GM23338 (cell line): ENCODE measurements around the gene HSD17B2. TPM values are rescaled to one million over a fixed set of nuclear protein-coding genes. Genes with fewer than 3 reads are reported as not detected.

Experiments used
- ATAC-seq: fragments of 200-7000 bp; cut with Tn5 transposase; 3 replicates; pipeline ENCODE4 v1.9.1; 2020
- DNase-seq: peaks from one replicate; pipeline ENCODE4 v3.0.0-alpha.2; 2015; ENCODE audit warnings: low spot score
- H2AFZ ChIP-seq: fragments of 200-600 bp; sonication (generic); 2 replicates; pipeline ENCODE4 v1.8.0; 2016; ENCODE audit warnings: antibody characterized with exemption, mild to moderate bottlenecking, moderate library complexity
- H3F3A ChIP-seq: fragments of 200-600 bp; sonication (generic); replicated peaks from 2 replicates; pipeline ENCODE4 v1.8.0; 2017; ENCODE audit warnings: antibody characterized with exemption, mixed run types, low read depth
- H3K27ac ChIP-seq: fragments of 200-600 bp; sonication (generic); 2 replicates; pipeline ENCODE4 v1.6.1; 2016; ENCODE audit warnings: low read depth
- H3K27me3 ChIP-seq: fragments of 200-600 bp; sonication (generic); 2 replicates; pipeline ENCODE4 v1.8.0; 2016; ENCODE audit warnings: mild to moderate bottlenecking, mixed run types, moderate library complexity; ENCODE audit not compliant: insufficient read depth
- H3K36me3 ChIP-seq: fragments of 200-600 bp; sonication (generic); 2 replicates; pipeline ENCODE4 v1.8.0; 2016; ENCODE audit warnings: mild to moderate bottlenecking; ENCODE audit not compliant: insufficient read depth
- H3K4me1 ChIP-seq: fragments of 200-600 bp; sonication (generic); 2 replicates; pipeline ENCODE4 v1.8.0; 2016; ENCODE audit warnings: mild to moderate bottlenecking, moderate library complexity; ENCODE audit not compliant: insufficient read depth
- H3K4me2 ChIP-seq: fragments of 200-600 bp; sonication (generic); 2 replicates; pipeline ENCODE4 v1.7.1; 2017; ENCODE audit warnings: mixed run types
- H3K4me3 ChIP-seq: fragments of 200-600 bp; sonication (generic); 2 replicates; pipeline ENCODE4 v1.6.1; 2016; ENCODE audit warnings: mixed run types
- H3K79me2 ChIP-seq: fragments of 200-600 bp; sonication (generic); replicated peaks from 2 replicates; pipeline ENCODE4 v1.8.0; 2017; ENCODE audit warnings: mild to moderate bottlenecking; ENCODE audit not compliant: insufficient read depth
- H3K9me2 ChIP-seq: fragments of 200-600 bp; sonication (generic); 2 replicates; pipeline ENCODE4 v1.8.0; 2017; ENCODE audit not compliant: insufficient read depth
- H4K20me1 ChIP-seq: fragments of 200-600 bp; sonication (generic); replicated peaks from 2 replicates; pipeline ENCODE4 v1.8.0; 2017; ENCODE audit warnings: mild to moderate bottlenecking; ENCODE audit not compliant: insufficient read depth
- H3K27ac Mint-ChIP-seq: 2 replicates; pipeline ENCODE4 v1.8.0; 2020; ENCODE audit warnings: inconsistent platforms, mild to moderate bottlenecking, moderate library complexity, mixed read lengths
- H3K27me3 Mint-ChIP-seq: 3 replicates; pipeline ENCODE4 v1.8.0; 2022; ENCODE audit warnings: low read depth, mild to moderate bottlenecking, moderate library complexity, mixed read lengths, inconsistent platforms; ENCODE audit not compliant: insufficient read depth, poor library complexity
- H3K36me3 Mint-ChIP-seq: 3 replicates; pipeline ENCODE4 v1.8.0; 2021; ENCODE audit warnings: low read depth, mild to moderate bottlenecking, inconsistent platforms, moderate library complexity, mixed read lengths
- H3K4me1 Mint-ChIP-seq: 3 replicates; pipeline ENCODE4 v1.8.0; 2020; ENCODE audit warnings: mild to moderate bottlenecking, inconsistent platforms, mixed read lengths
- H3K4me3 Mint-ChIP-seq: 3 replicates; pipeline ENCODE4 v1.8.0; 2021; ENCODE audit warnings: moderate library complexity, mild to moderate bottlenecking, inconsistent platforms, mixed read lengths
- H3K9me3 Mint-ChIP-seq: 3 replicates; pipeline ENCODE4 v1.8.0; 2020; ENCODE audit warnings: moderate library complexity, mild to moderate bottlenecking, inconsistent platforms, mixed read lengths
- CREB1 ChIP-seq: fragments of 250-450 bp; sonication (Bioruptor Pico); IDR thresholded peaks from 2 replicates; pipeline ENCODE4 v1.5.0; 2020; ENCODE audit warnings: low read depth, mild to moderate bottlenecking, moderate library complexity
- EZH2 ChIP-seq: fragments of 200-600 bp; sonication (generic); IDR thresholded peaks from one replicate; pipeline ENCODE4 v1.8.0; 2017; ENCODE audit warnings: antibody characterized with exemption, mild to moderate bottlenecking, low read depth; ENCODE audit not compliant: unreplicated experiment
- EZH2phosphoT487 ChIP-seq: fragments of 200-600 bp; sonication (generic); IDR thresholded peaks from one replicate; pipeline ENCODE4 v1.8.1; 2018; ENCODE audit warnings: antibody characterized with exemption; ENCODE audit not compliant: unreplicated experiment
- JUNB ChIP-seq: IDR thresholded peaks from one replicate; pipeline ENCODE4 v1.6.1; 2016; ENCODE audit warnings: antibody characterized with exemption; ENCODE audit not compliant: unreplicated experiment
- NANOG ChIP-seq: IDR thresholded peaks from 2 replicates; pipeline ENCODE4 v1.6.1; 2016; ENCODE audit warnings: antibody characterized with exemption, borderline replicate concordance
- POLR2AphosphoS5 ChIP-seq: IDR thresholded peaks from 2 replicates; pipeline ENCODE4 v1.6.1; 2016; ENCODE audit warnings: antibody characterized with exemption, low read depth
- STAT1 ChIP-seq: IDR thresholded peaks from one replicate; pipeline ENCODE4 v1.6.1; 2016; ENCODE audit warnings: antibody characterized with exemption; ENCODE audit not compliant: unreplicated experiment
- ZNF114 ChIP-seq: fragments of 250-450 bp; sonication (Bioruptor Pico); IDR thresholded peaks from 2 replicates; pipeline ENCODE4 v1.5.0; 2020; ENCODE audit warnings: mild to moderate bottlenecking, moderate library complexity
- ZNF331 ChIP-seq: fragments of 250-450 bp; sonication (Bioruptor Pico); IDR thresholded peaks from 2 replicates; pipeline ENCODE4 v1.5.0; 2020; ENCODE audit warnings: low read depth, mild to moderate bottlenecking, moderate library complexity
- polyA plus RNA-seq: library from polyadenylated mRNA; unstranded; fragments of >200 nt; fragmentation: Nextera tagmentation; extraction: Ambion mirVana; gene quantifications from 2 replicates; pipeline ENCODE4 v1.2.1, GENCODE V29; 2016
- total RNA-seq: library from RNA; depleted of rRNA; stranded (reverse); fragments of >200 nt; shearing (Covaris generic); gene quantifications from 2 replicates; pipeline ENCODE4 v1.2.3, GENCODE V29; 2014
- TF ChIP-seq, protein P1 (sequence below): IDR thresholded peaks from 2 replicates; pipeline ENCODE4 v1.6.1; 2016; ENCODE audit warnings: antibody characterized with exemption
- TF ChIP-seq, protein P2 (sequence below): fragments of 250-450 bp; sonication (Bioruptor Pico); IDR thresholded peaks from 2 replicates; pipeline ENCODE4 v1.5.0; 2020; ENCODE audit warnings: mild to moderate bottlenecking, moderate library complexity
- TF ChIP-seq, protein P3 (sequence below), 2 experiments: fragments of 200-600 bp in 1 of 2; sonication (generic) in 1 of 2; conservative IDR thresholded peaks; 2 replicates each; pipeline versions ENCODE4 v1.5.1 to v1.6.1; 2016 to 2017; ENCODE audit warnings: antibody characterized with exemption in 2 of 2, low read depth in 2 of 2, mild to moderate bottlenecking in 2 of 2, moderate library complexity in 1 of 2
- TF ChIP-seq, protein P4 (sequence below): IDR thresholded peaks from one replicate; pipeline ENCODE4 v1.6.1; 2018; ENCODE audit warnings: antibody characterized with exemption; ENCODE audit not compliant: unreplicated experiment

Gene HSD17B2
- total and polyA plus RNA-seq, 2 experiments from 2014 or later = 0.29 TPM; not detected in 1

DNA sequence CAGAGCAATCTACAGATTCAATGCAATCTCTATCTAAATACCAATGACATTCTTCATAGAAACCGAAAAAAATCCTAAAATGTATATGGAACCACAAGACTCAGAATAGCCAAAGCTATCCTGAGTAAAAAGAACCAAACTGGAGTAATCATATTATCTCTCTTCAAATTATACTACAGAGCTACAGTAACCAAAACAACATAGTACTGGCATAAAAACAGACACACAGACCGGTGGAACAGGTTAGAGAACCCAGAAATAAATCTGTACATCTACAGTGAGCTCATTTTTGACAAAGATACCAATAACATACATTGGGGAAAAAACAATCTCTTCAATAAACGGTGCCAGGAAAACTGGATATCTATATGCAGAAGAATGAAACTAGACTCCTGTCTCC lies 89.6 kb downstream of the HSD17B2 start:
- TF ChIP-seq, protein P1, sequence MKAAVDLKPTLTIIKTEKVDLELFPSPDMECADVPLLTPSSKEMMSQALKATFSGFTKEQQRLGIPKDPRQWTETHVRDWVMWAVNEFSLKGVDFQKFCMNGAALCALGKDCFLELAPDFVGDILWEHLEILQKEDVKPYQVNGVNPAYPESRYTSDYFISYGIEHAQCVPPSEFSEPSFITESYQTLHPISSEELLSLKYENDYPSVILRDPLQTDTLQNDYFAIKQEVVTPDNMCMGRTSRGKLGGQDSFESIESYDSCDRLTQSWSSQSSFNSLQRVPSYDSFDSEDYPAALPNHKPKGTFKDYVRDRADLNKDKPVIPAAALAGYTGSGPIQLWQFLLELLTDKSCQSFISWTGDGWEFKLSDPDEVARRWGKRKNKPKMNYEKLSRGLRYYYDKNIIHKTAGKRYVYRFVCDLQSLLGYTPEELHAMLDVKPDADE = no peak
- TF ChIP-seq EZH2 (no peak), CREB1 (CRISPR knock-in tag) (no peak), ZNF331 (CRISPR knock-in tag) (no peak), ZNF114 (no peak), STAT1 (no peak), POLR2AphosphoS5 (no peak), EZH2phosphoT487 (no peak), JUNB (no peak), NANOG (no peak)
- TF ChIP-seq, protein P2, sequence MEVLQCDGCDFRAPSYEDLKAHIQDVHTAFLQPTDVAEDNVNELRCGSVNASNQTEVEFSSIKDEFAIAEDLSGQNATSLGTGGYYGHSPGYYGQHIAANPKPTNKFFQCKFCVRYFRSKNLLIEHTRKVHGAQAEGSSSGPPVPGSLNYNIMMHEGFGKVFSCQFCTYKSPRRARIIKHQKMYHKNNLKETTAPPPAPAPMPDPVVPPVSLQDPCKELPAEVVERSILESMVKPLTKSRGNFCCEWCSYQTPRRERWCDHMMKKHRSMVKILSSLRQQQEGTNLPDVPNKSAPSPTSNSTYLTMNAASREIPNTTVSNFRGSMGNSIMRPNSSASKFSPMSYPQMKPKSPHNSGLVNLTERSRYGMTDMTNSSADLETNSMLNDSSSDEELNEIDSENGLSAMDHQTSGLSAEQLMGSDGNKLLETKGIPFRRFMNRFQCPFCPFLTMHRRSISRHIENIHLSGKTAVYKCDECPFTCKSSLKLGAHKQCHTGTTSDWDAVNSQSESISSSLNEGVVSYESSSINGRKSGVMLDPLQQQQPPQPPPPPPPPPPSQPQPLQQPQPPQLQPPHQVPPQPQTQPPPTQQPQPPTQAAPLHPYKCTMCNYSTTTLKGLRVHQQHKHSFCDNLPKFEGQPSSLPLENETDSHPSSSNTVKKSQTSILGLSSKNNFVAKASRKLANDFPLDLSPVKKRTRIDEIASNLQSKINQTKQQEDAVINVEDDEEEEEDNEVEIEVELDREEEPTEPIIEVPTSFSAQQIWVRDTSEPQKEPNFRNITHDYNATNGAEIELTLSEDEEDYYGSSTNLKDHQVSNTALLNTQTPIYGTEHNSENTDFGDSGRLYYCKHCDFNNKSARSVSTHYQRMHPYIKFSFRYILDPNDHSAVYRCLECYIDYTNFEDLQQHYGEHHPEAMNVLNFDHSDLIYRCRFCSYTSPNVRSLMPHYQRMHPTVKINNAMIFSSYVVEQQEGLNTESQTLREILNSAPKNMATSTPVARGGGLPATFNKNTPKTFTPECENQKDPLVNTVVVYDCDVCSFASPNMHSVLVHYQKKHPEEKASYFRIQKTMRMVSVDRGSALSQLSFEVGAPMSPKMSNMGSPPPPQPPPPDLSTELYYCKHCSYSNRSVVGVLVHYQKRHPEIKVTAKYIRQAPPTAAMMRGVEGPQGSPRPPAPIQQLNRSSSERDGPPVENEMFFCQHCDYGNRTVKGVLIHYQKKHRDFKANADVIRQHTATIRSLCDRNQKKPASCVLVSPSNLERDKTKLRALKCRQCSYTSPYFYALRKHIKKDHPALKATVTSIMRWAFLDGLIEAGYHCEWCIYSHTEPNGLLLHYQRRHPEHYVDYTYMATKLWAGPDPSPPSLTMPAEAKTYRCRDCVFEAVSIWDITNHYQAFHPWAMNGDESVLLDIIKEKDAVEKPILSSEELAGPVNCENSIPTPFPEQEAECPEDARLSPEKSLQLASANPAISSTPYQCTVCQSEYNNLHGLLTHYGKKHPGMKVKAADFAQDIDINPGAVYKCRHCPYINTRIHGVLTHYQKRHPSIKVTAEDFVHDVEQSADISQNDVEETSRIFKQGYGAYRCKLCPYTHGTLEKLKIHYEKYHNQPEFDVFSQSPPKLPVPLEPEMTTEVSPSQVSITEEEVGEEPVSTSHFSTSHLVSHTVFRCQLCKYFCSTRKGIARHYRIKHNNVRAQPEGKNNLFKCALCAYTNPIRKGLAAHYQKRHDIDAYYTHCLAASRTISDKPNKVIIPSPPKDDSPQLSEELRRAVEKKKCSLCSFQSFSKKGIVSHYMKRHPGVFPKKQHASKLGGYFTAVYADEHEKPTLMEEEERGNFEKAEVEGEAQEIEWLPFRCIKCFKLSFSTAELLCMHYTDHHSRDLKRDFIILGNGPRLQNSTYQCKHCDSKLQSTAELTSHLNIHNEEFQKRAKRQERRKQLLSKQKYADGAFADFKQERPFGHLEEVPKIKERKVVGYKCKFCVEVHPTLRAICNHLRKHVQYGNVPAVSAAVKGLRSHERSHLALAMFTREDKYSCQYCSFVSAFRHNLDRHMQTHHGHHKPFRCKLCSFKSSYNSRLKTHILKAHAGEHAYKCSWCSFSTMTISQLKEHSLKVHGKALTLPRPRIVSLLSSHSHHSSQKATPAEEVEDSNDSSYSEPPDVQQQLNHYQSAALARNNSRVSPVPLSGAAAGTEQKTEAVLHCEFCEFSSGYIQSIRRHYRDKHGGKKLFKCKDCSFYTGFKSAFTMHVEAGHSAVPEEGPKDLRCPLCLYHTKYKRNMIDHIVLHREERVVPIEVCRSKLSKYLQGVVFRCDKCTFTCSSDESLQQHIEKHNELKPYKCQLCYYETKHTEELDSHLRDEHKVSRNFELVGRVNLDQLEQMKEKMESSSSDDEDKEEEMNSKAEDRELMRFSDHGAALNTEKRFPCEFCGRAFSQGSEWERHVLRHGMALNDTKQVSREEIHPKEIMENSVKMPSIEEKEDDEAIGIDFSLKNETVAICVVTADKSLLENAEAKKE = no peak
- TF ChIP-seq, protein P3, sequence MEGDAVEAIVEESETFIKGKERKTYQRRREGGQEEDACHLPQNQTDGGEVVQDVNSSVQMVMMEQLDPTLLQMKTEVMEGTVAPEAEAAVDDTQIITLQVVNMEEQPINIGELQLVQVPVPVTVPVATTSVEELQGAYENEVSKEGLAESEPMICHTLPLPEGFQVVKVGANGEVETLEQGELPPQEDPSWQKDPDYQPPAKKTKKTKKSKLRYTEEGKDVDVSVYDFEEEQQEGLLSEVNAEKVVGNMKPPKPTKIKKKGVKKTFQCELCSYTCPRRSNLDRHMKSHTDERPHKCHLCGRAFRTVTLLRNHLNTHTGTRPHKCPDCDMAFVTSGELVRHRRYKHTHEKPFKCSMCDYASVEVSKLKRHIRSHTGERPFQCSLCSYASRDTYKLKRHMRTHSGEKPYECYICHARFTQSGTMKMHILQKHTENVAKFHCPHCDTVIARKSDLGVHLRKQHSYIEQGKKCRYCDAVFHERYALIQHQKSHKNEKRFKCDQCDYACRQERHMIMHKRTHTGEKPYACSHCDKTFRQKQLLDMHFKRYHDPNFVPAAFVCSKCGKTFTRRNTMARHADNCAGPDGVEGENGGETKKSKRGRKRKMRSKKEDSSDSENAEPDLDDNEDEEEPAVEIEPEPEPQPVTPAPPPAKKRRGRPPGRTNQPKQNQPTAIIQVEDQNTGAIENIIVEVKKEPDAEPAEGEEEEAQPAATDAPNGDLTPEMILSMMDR (conservative IDR thresholded peaks at IDR 0.05; ENCODE audit: low read depth in 2 of 2) = no peak
- TF ChIP-seq, protein P4, sequence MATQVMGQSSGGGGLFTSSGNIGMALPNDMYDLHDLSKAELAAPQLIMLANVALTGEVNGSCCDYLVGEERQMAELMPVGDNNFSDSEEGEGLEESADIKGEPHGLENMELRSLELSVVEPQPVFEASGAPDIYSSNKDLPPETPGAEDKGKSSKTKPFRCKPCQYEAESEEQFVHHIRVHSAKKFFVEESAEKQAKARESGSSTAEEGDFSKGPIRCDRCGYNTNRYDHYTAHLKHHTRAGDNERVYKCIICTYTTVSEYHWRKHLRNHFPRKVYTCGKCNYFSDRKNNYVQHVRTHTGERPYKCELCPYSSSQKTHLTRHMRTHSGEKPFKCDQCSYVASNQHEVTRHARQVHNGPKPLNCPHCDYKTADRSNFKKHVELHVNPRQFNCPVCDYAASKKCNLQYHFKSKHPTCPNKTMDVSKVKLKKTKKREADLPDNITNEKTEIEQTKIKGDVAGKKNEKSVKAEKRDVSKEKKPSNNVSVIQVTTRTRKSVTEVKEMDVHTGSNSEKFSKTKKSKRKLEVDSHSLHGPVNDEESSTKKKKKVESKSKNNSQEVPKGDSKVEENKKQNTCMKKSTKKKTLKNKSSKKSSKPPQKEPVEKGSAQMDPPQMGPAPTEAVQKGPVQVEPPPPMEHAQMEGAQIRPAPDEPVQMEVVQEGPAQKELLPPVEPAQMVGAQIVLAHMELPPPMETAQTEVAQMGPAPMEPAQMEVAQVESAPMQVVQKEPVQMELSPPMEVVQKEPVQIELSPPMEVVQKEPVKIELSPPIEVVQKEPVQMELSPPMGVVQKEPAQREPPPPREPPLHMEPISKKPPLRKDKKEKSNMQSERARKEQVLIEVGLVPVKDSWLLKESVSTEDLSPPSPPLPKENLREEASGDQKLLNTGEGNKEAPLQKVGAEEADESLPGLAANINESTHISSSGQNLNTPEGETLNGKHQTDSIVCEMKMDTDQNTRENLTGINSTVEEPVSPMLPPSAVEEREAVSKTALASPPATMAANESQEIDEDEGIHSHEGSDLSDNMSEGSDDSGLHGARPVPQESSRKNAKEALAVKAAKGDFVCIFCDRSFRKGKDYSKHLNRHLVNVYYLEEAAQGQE = no peak
- H4K20me1 ChIP-seq = no peaks in the 10 kb centered on the region
- Mint-ChIP-seq H3K4me1 (peaks cover 12% of the 10 kb centered on the region), H3K9me3 (no peaks in the 10 kb centered on the region; the same call in 2 of the 3 replicates), H3K36me3 (no peaks in the 10 kb centered on the region), H3K27me3 (no peaks in the 10 kb centered on the region), H3K27ac (no peak overlapping the region), H3K4me3 (no peak overlapping the region)
- no peaks in the 10 kb centered on the region for H3K36me3 ChIP-seq
- H2AFZ ChIP-seq = no peak overlapping the region
- H3K9me2 ChIP-seq = no peaks in the 10 kb centered on the region
- ATAC-seq (no peak), DNase-seq (no peak)
- H3K4me3 ChIP-seq = no peak overlapping the region
- H3K27me3 ChIP-seq = no peaks in the 10 kb centered on the region
- H3K79me2 ChIP-seq = no peaks in the 10 kb centered on the region
- no peaks in the 10 kb centered on the region for H3F3A ChIP-seq
- no peaks in the 10 kb centered on the region for H3K4me1 ChIP-seq
- no peak overlapping the region for H3K4me2 ChIP-seq
- no peak overlapping the region for H3K27ac ChIP-seq
